ENCODE measurements around the gene ASPSCR1.

The ASPSCR1 gene

DNA sequence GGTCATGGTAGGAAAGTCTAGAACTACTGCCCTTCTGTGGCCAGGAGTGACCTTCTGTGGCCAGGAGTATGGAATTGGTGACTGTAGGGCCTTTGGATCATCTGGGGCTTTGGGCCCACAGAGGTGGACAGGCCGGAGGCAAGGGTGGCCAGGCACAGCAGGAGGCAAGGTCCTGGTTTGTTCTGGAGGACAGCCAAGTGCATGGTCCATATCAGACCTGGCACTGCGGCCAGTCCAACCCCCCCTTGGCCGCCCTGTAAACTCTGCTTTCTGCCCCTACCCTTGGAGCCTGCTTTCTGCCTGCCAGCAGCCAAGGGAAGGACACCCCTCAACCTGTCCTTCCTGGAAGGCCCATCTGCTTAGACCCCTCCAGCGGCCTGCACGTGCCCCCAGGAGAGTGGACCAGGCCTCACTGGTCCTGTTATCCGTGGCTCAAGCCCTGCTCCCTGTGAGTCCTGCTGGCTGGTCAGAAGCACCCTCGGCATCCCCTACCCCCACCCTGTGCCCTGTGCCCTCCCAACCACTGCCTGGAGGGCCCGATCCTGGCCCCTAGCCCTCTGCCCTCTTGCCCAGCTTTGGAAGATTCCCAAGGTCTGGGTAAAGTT is 62.4 kb downstream of the ASPSCR1 start (continued):
- TF ChIP-seq TSHZ2 (CRISPR knock-in tag; IDR thresholded peaks at IDR 0.05) (no peak), ESRRG (CRISPR knock-in tag; IDR thresholded peaks at IDR 0.05) (no peak), ZNF8 (CRISPR knock-in tag; IDR thresholded peaks at IDR 0.05) (no peak), CSDC2 (CRISPR knock-in tag; IDR thresholded peaks at IDR 0.05) (no peak)

- TF ChIP-seq TSHZ2 (CRISPR knock-in tag; IDR thresholded peaks at IDR 0.05), result no peak
- TF ChIP-seq TCF4 (CRISPR knock-in tag; IDR thresholded peaks at IDR 0.05; ENCODE audit: borderline replicate concordance), result no peak
- TF ChIP-seq ZNF70 (CRISPR knock-in tag; IDR thresholded peaks at IDR 0.05), result no peak
- TF ChIP-seq PPARA (CRISPR knock-in tag; IDR thresholded peaks at IDR 0.05; ENCODE audit: borderline replicate concordance), result no peak
- no peak for TF ChIP-seq RARB (CRISPR knock-in tag; IDR thresholded peaks at IDR 0.05)
- TF ChIP-seq ZC3H10 (CRISPR knock-in tag; IDR thresholded peaks at IDR 0.05), result no peak
- no peak for TF ChIP-seq ZNF565 (CRISPR knock-in tag; conservative IDR thresholded peaks at IDR 0.05; ENCODE audit: low read depth)
- TF ChIP-seq, protein P1, sequence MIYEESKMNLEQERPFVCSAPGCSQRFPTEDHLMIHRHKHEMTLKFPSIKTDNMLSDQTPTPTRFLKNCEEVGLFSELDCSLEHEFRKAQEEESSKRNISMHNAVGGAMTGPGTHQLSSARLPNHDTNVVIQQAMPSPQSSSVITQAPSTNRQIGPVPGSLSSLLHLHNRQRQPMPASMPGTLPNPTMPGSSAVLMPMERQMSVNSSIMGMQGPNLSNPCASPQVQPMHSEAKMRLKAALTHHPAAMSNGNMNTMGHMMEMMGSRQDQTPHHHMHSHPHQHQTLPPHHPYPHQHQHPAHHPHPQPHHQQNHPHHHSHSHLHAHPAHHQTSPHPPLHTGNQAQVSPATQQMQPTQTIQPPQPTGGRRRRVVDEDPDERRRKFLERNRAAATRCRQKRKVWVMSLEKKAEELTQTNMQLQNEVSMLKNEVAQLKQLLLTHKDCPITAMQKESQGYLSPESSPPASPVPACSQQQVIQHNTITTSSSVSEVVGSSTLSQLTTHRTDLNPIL (CRISPR knock-in tag; IDR thresholded peaks at IDR 0.05; ENCODE audit: low read depth), result no peak
- no peak for TF ChIP-seq CSDC2 (CRISPR knock-in tag; IDR thresholded peaks at IDR 0.05)
- no peak for TF ChIP-seq BACH2 (CRISPR knock-in tag; IDR thresholded peaks at IDR 0.05; ENCODE audit: borderline replicate concordance)
- no peak for ATAC-seq
These were observed 63.9 kb downstream of the ASPSCR1 start for GRCh38 chr17:82041144-82041814.

GRCh38 chr17:82042649-82043048 is 65.2 kb downstream of the ASPSCR1 start:
- ATAC-seq, result no peak
- TF ChIP-seq ZFP3 (CRISPR knock-in tag; IDR thresholded peaks at IDR 0.05), result no peak
- TF ChIP-seq PATZ1 (CRISPR knock-in tag; IDR thresholded peaks at IDR 0.05; ENCODE audit: borderline replicate concordance), result no peak
- no peak for TF ChIP-seq ZNF565 (CRISPR knock-in tag; conservative IDR thresholded peaks at IDR 0.05; ENCODE audit: low read depth)
- TF ChIP-seq BACH2 (CRISPR knock-in tag; IDR thresholded peaks at IDR 0.05; ENCODE audit: borderline replicate concordance), result no peak
- no peak for TF ChIP-seq OSR1 (CRISPR knock-in tag; IDR thresholded peaks at IDR 0.05)
- TF ChIP-seq TCF4 (CRISPR knock-in tag; IDR thresholded peaks at IDR 0.05; ENCODE audit: borderline replicate concordance), result no peak

GRCh38 chr17:82043507-82043906 is 66.1 kb downstream of the ASPSCR1 start:
- ATAC-seq, result no peak; the same call in 2 of the 3 replicates
- no peak for TF ChIP-seq CSDC2 (CRISPR knock-in tag; IDR thresholded peaks at IDR 0.05)
- TF ChIP-seq TOX (CRISPR knock-in tag; IDR thresholded peaks at IDR 0.05; ENCODE audit: borderline replicate concordance), result no peak
- TF ChIP-seq TCF4 (CRISPR knock-in tag; IDR thresholded peaks at IDR 0.05; ENCODE audit: borderline replicate concordance), result no peak
- TF ChIP-seq SNAI2 (CRISPR knock-in tag; IDR thresholded peaks at IDR 0.05), result no peak
- TF ChIP-seq GLIS3 (CRISPR knock-in tag; IDR thresholded peaks at IDR 0.05), result no peak
- no peak for TF ChIP-seq PPARA (CRISPR knock-in tag; IDR thresholded peaks at IDR 0.05; ENCODE audit: borderline replicate concordance)
- TF ChIP-seq RARB (CRISPR knock-in tag; IDR thresholded peaks at IDR 0.05), result no peak
- no peak for TF ChIP-seq TSHZ2 (CRISPR knock-in tag; IDR thresholded peaks at IDR 0.05)
- TF ChIP-seq ESRRG (CRISPR knock-in tag; IDR thresholded peaks at IDR 0.05), result no peak
- no peak for TF ChIP-seq ISL1 (CRISPR knock-in tag; IDR thresholded peaks at IDR 0.05)
- no peak for TF ChIP-seq POU6F1 (CRISPR knock-in tag; IDR thresholded peaks at IDR 0.05; ENCODE audit: borderline replicate concordance, low read depth)
- TF ChIP-seq ZC3H10 (CRISPR knock-in tag; IDR thresholded peaks at IDR 0.05), result no peak
